Coronary artery (tissue), 2 donors: ENCODE measurements around the gene UPP1.
"Not testable (repeated sequence)": the region's sequence is repeated elsewhere in the genome, so short reads cannot be mapped to it uniquely, and the experiment has no call there.

Source experiments
- DNase-seq: peaks from one replicate; pipeline ENCODE4 v3.0.0-alpha.2; 2017; ENCODE audit warnings: low spot score
- H3K27ac ChIP-seq, 2 donors: fragments of 200-600 bp; sonication (generic); one replicate each; pipeline ENCODE4 v1.5.1; 2016 to 2019
- H3K4me3 ChIP-seq: fragments of 200-600 bp; sonication (generic); 2 replicates; pipeline ENCODE4 v1.5.1; 2016; ENCODE audit warnings: mild to moderate bottlenecking, moderate library complexity
- TF ChIP-seq, protein P1 (sequence below): fragments of 200-600 bp; sonication (generic); IDR thresholded peaks from one replicate; pipeline ENCODE4 v1.5.1; 2019; ENCODE audit warnings: antibody characterized with exemption

Gene UPP1

DNA sequence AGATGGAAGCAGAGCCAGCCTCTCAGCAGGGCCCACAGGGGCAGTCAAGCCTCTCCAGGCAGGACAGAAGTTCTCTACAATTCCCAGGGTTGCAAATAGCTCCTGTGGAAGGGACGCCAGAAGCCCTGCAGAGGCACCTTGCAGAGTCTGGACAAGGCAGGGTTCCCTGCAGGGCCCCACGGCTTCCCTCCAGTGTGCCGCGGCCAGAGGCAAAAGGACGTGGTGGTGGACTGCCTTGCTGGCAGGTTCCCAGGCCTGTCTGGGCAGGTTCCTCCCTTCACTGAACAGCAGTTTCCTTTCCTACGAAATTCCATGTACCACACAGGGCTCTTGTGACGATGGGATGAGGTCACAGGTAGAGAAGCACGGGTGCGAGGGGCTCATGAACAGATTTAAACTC is 25.1 kb downstream of the UPP1 start:
- Histone ChIP-seq H3K27ac (no peak overlapping the region), H3K4me3 (no peak overlapping the region)
- DNase-seq, result no peak
- TF ChIP-seq, protein P1, sequence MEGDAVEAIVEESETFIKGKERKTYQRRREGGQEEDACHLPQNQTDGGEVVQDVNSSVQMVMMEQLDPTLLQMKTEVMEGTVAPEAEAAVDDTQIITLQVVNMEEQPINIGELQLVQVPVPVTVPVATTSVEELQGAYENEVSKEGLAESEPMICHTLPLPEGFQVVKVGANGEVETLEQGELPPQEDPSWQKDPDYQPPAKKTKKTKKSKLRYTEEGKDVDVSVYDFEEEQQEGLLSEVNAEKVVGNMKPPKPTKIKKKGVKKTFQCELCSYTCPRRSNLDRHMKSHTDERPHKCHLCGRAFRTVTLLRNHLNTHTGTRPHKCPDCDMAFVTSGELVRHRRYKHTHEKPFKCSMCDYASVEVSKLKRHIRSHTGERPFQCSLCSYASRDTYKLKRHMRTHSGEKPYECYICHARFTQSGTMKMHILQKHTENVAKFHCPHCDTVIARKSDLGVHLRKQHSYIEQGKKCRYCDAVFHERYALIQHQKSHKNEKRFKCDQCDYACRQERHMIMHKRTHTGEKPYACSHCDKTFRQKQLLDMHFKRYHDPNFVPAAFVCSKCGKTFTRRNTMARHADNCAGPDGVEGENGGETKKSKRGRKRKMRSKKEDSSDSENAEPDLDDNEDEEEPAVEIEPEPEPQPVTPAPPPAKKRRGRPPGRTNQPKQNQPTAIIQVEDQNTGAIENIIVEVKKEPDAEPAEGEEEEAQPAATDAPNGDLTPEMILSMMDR, result no peak

DNA sequence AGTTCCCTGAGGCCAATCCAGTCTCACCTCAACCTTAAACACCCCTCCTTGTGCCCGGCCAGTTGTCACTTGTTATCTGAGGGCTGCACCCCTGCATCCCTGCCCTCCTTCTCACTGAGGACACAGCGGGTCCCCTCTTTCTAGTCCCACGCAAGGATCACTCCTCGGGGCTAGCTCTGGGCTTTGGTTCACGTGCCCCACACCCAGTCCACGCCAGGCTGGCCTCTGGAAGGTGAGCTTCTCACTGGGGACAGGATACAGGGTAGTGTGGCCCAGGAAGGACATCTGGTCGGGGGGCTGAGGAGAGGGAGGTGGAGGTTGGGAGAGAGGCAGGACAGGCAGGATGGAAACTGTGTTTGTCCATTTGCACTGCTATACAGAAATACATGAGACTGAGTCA is 25.5 kb downstream of the UPP1 start:
- no peak overlapping the region for H3K4me3 ChIP-seq
- TF ChIP-seq, protein P1, result no peak
- H3K27ac ChIP-seq, result no peak overlapping the region
- no peak for DNase-seq

DNA sequence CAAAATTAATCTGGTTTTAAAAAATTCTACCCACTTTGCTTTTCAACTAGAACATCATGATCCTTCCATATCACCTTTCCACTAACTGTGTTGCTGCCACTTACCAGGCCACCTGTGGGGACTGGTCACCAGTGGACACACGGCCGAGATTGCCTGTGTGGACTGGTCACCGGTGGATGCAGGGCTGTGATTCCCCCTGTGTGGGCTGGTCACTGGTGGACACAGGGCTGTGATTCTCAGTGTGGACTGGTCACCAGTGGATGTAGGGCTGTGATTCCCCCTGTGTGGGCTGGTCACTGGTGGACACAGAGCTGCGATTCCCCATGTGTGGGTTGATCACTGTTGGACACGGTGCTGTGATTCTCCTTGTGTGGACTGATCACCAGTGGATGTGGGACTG is 27.0 kb downstream of the UPP1 start:
- H3K4me3 ChIP-seq, result no peak overlapping the region
- no peak for DNase-seq
- TF ChIP-seq, protein P1, result no peak

DNA sequence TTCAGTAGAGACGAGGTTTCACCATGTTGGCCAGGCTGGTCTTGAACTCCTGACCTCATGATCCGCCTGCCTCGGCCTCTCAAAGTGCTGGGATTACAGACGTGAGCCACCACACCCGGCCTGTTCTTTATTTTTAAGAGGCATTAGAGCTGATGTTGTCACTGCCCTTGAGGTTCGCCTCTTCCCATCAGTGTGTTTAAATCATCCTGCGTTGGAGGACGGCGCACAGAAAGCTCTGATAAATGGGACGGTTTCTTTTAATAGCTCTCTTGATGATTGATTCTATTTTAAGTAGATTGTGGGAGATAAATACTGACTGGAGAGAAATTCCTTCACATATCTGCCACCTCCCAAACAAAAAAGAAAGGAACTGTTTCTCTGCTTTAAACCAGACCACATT is 29.0 kb downstream of the UPP1 start:
- TF ChIP-seq, protein P1, result no peak
- H3K27ac ChIP-seq, result no peak overlapping the region
- no peak overlapping the region for H3K4me3 ChIP-seq
- no peak for DNase-seq

More for the DNA sequence above, 27.0 kb downstream of the UPP1 start:
- no peak overlapping the region for H3K27ac ChIP-seq

DNA sequence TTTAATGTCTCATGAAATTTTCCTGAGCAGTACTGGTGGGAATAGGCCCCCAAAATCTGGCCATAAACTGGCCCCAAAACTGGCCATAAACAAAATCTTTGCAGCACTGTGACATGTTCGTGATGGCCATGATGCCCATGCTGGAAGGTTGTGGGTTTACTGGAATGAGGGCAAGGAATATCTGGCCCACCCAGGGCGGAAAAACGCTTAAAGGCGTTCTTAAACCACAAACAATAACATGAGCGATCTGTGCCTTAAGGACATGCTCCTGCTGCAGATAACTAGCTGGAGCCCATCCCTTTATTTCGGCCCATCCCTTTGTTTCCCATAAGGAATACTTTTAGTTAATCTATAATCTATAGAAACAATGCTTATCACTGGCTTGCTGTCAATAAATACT is 31.5 kb downstream of the UPP1 start:
- not testable (repeated sequence) for H3K27ac ChIP-seq, H3K4me3 ChIP-seq, DNase-seq

DNA sequence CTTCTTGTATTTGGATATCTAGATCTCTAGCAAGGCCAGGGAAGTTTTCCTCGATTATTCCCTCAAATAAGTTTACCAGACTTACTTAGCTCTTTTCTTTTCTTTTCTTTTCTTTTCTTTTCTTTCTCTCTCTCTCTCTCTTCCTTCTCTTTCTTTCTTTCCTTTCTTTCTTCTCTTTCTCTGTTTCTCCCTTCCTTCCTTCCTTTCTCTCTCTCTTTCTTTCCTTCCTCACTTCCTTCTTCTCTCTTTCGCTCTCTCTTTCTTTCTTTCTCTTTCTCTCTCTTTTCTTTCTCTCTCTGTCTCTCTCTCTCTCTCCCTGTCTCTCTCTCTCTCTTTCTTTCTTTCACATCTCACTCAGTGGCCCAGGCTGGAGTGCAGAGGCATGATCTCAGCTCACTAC is 37.0 kb downstream of the UPP1 start:
- no peak for DNase-seq
- TF ChIP-seq, protein P1, result no peak

DNA sequence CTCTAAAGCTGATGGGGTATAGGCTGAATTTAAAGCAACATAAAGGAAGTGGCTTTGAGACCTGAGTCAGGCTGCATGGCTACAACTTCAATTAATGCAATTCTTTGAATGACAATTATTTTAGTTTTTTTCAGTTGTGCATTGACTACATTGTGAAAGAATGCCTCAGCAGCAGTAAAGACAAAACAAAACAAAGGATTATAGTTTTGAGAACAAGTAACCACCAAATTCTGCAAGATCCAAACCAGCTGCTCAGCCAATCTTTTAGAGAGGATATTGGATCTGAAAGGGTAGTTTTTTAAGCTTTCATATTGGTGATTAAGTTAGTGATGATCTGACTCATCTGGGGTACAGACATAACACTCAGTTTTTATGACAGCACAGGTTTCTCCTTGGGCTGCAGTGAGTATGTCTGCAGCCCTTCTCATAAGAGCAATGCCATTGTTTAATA is 41.6 kb downstream of the UPP1 start:
- no peak for DNase-seq
- Histone ChIP-seq H3K4me3 (no peak overlapping the region), H3K27ac (no peak overlapping the region)

More for the DNA sequence above, 37.0 kb downstream of the UPP1 start:
- H3K4me3 ChIP-seq, result no peak overlapping the region
- H3K27ac ChIP-seq, result no peak overlapping the region

More for the DNA sequence above, 41.6 kb downstream of the UPP1 start:
- TF ChIP-seq, protein P1, result no peak
